Endothelial cell of umbilical vein (primary cell): ENCODE data around the gene NAA60. TPM values are rescaled to one million over a fixed set of nuclear protein-coding genes. Genes with fewer than 3 reads are reported as not detected.

Experiments
- Bru-seq: library from RNA; stranded (reverse); fragments of 400-500 nt; gene quantifications from one replicate; lab custom pipeline; 2021; lab: Mats Ljungman, UMichigan
- BruChase-seq, 2 experiments: library from RNA; stranded (reverse); fragments of 400-500 nt; gene quantifications; one replicate each; lab custom pipeline; 2021; lab: Mats Ljungman, UMichigan
- BruUV-seq: library from RNA; stranded (reverse); fragments of 400-500 nt; replicated peaks from 2 replicates; lab custom pipeline; 2021; lab: Mats Ljungman, UMichigan
- CTCF ChIA-PET: fragments of 300-600, 350-600 bp; sonication (Branson Sonifier 250); formaldehyde crosslinking; loops from one replicate; lab custom pipeline; 2021; ENCODE audit warnings: antibody characterized with exemption, inconsistent platforms; lab: Charles Lee
- POLR2A ChIA-PET: fragments of 300-600, 350-600 bp; sonication (Branson Sonifier 250); formaldehyde crosslinking; loops from one replicate; lab custom pipeline; 2021; ENCODE audit warnings: antibody characterized with exemption, inconsistent platforms; lab: Charles Lee
- DNase-seq: peaks from one replicate; pipeline ENCODE4 v3.0.0-alpha.2; 2011; ENCODE audit warnings: low read depth, low spot score
- FAIRE-seq: peaks from 2 replicates; lab custom pipeline; 2011; peaks lifted over from hg19 to GRCh38; lab: Jason Lieb, UNC
- H2AFZ ChIP-seq: 2 replicates; pipeline ENCODE4 v1.6.0; 2012; ENCODE audit warnings: low read depth, low read length, control low read depth, inconsistent platforms
- H3K27ac ChIP-seq: 2 replicates; pipeline ENCODE4 v1.5.1; 2011; ENCODE audit warnings: low read depth, mild to moderate bottlenecking, control low read depth, low read length, moderate library complexity; ENCODE audit not compliant: insufficient read depth
- H3K27me3 ChIP-seq, 2 experiments: 2 replicates each; pipeline versions ENCODE4 v1.6.0 to v1.6.1; 2011; ENCODE audit warnings: low read length in 2 of 2, mixed read lengths in 1 of 2; ENCODE audit not compliant: control insufficient read depth in 2 of 2, insufficient read depth in 2 of 2
- H3K36me3 ChIP-seq, 2 experiments: 2 replicates in 1 of 2; 3 replicates in 1 of 2; pipeline ENCODE4 v1.5.1; 2011; ENCODE audit warnings: low read length in 2 of 2, mild to moderate bottlenecking in 1 of 2, moderate library complexity in 1 of 2; ENCODE audit not compliant: control insufficient read depth in 2 of 2, insufficient read depth in 2 of 2; ENCODE audit errors: extremely low read depth in 1 of 2
- H3K4me1 ChIP-seq: 3 replicates; pipeline ENCODE4 v1.5.1; 2011; ENCODE audit warnings: mild to moderate bottlenecking, low read length; ENCODE audit not compliant: control insufficient read depth, insufficient read depth; ENCODE audit errors: extremely low read depth
- H3K4me2 ChIP-seq: 2 replicates; pipeline ENCODE4 v1.6.1; 2011; ENCODE audit warnings: low read length, control low read depth, mixed read lengths; ENCODE audit not compliant: insufficient read depth
- H3K4me3 ChIP-seq, 3 experiments: fragments of 200-600 bp in 1 of 3; sonication (generic), shearing (Covaris generic) in 1 of 3; replicated peaks in 1 of 3; 2 replicates each; pipeline ENCODE4 v1.5.1; 2011 to 2016; ENCODE audit warnings: control low read depth in 3 of 3, low read length in 3 of 3, mild to moderate bottlenecking in 2 of 3, inconsistent platforms in 1 of 3, low read depth in 1 of 3, moderate library complexity in 1 of 3; ENCODE audit not compliant: insufficient read depth in 1 of 3
- H3K79me2 ChIP-seq: 2 replicates; pipeline ENCODE4 v1.6.0; 2012; ENCODE audit warnings: low read length, inconsistent platforms; ENCODE audit not compliant: control insufficient read depth, insufficient read depth
- H3K9ac ChIP-seq: replicated peaks from 2 replicates; pipeline ENCODE3; 2011; ENCODE audit warnings: low read length, control low read depth; ENCODE audit not compliant: insufficient read depth; ENCODE audit errors: extremely low read depth
- H3K9me1 ChIP-seq: replicated peaks from 3 replicates; pipeline ENCODE4 v1.6.0; 2011; ENCODE audit warnings: mild to moderate bottlenecking, low read length; ENCODE audit not compliant: control insufficient read depth, insufficient read depth; ENCODE audit errors: extremely low read depth
- H3K9me3 ChIP-seq: replicated peaks from 2 replicates; pipeline ENCODE4 v1.5.1; 2012; ENCODE audit warnings: low read length, inconsistent platforms; ENCODE audit not compliant: control insufficient read depth, insufficient read depth
- H4K20me1 ChIP-seq: replicated peaks from 2 replicates; pipeline ENCODE3; 2011; ENCODE audit warnings: mild to moderate bottlenecking, low read length; ENCODE audit not compliant: control insufficient read depth, insufficient read depth; ENCODE audit errors: extremely low read depth
- JUN ChIP-seq: IDR thresholded peaks from 2 replicates; pipeline ENCODE4 v1.6.1; 2011; ENCODE audit warnings: borderline replicate concordance, low read depth; ENCODE audit not compliant: insufficient read length, insufficient read depth
- POLR2AphosphoS5 ChIP-seq: IDR thresholded peaks from 2 replicates; pipeline ENCODE4 v1.6.1; 2012; ENCODE audit warnings: low read depth, mild to moderate bottlenecking, control low read depth, low read length, moderate library complexity; ENCODE audit not compliant: insufficient read depth
- dilution Hi-C: fragments of 300-500 bp; cut with MboI; formaldehyde crosslinking; loops from one replicate; pipeline ENCODE4 v1.15.0; 2019; ENCODE audit warnings: low sequenced_read_pairs; ENCODE audit not compliant: extremely low pct_ligation_motif_present
- intact Hi-C: fragments of 100-400 bp; cut with micrococcal nuclease; formaldehyde crosslinking; loops from one replicate; pipeline ENCODE4 v1.10.0; 2022
- long read RNA-seq: library from polyadenylated mRNA; stranded (forward); transcript quantifications from one replicate; pipeline ENCODE4 v2.0.0, GENCODE V29; 2021
- polyA minus RNA-seq, 3 experiments: library from RNA; depleted of rRNA, polyadenylated mRNA; stranded (reverse); fragments of >200 nt; gene quantifications; 1 replicate in 1 of 3; 2 replicates in 2 of 3; pipeline ENCODE4 v1.2.3, GENCODE V29; 2011
- polyA plus RNA-seq, 4 experiments: library from polyadenylated mRNA; depleted of rRNA in 3 of 4; stranded (reverse) in 3 of 4; unstranded in 1 of 4; fragments of >200 nt; gene quantifications; 2 replicates each; pipeline versions ENCODE4 v1.2.1 to v1.2.3, GENCODE V29; 2011 to 2012; ENCODE audit warnings: missing spikeins in 1 of 4
- total RNA-seq: library from RNA; stranded (reverse); gene quantifications from 2 replicates; pipeline ENCODE4 v1.2.3, GENCODE V29; 2021

NAA60 gene
- total RNA-seq, result 42.9 and 45.7 TPM in 2 replicates
- polyA plus RNA-seq, result 22.1 and 24.0 TPM in 2 replicates
- 19.8 and 20.2 TPM in 2 replicates for polyA plus RNA-seq (2011; cell fraction: cytosol; rRNA removed)
- polyA plus RNA-seq (2011; cell fraction: nucleus; rRNA removed), result 20.0 and 25.7 TPM in 2 replicates
- polyA plus RNA-seq (2012), result 37.4 and 40.4 TPM in 2 replicates
- polyA minus RNA-seq, result 18.3 and 23.2 TPM in 2 replicates
- polyA minus RNA-seq (2011; cell fraction: cytosol; rRNA and poly(A)+ RNA removed), result 13.6 TPM
- 17.6 and 18.2 TPM in 2 replicates for polyA minus RNA-seq (2011; cell fraction: nucleus; rRNA and poly(A)+ RNA removed)
- percentile 60 among the genes with signal in this experiment for Bru-seq, nascent RNA
- BruChase-seq, experiment 1, labeled RNA remaining after a 6-hour chase, result percentile 91 among the genes with signal in this experiment
- BruChase-seq, experiment 2, labeled RNA remaining after a 2-hour chase, result percentile 91 among the genes with signal in this experiment
- long read RNA-seq, transcript NAA60-214 (6 exons, 2,931 nt), result minor isoform, 12 of 75 reads
- long read RNA-seq, transcript NAA60-229 (7 exons, 2,531 nt), result major isoform, 20 of 75 reads
- long read RNA-seq, transcript NAA60-203 (7 exons, 2,619 nt), result minor isoform, 12 of 75 reads
- long read RNA-seq, partial matches to known transcripts, result 7 of 75 reads
- long read RNA-seq, other reads (novel, unspliced or antisense), result 20 of 75 reads

GRCh38 chr16:3443108-3444031 lies at the start of gene NAA60, which contains the start of gene ZNF597:
TSS of gene NAA60 (plus strand) at chr16:3443680. CDS start at chr16:3476228, 32,548 bp downstream.
TSS of gene ZNF597 (minus strand) at chr16:3443504. CDS start at chr16:3443153, 351 bp downstream.
- TF ChIP-seq JUN (no peak), POLR2AphosphoS5 (peak; percentile 23)
- intact Hi-C loops, result loop anchor here (2.0 kb wide), 1 partner anchor 43 kb away; the partner anchor contains the start of genes ZNF174 and ZSCAN32
- FAIRE-seq, result peak; percentile 87
- peak within 1 kb of the TSS; percentile 86 for H3K4me2 ChIP-seq
- DNase-seq, result peak; percentile 90
- H2AFZ ChIP-seq, result peak within 1 kb of the TSS; percentile 50
- no peaks in the 10 kb centered on the region for H3K36me3 ChIP-seq
- H3K4me3 ChIP-seq, result peak within 1 kb of the TSS; percentile 57 to 78 (median 69)
- dilution Hi-C loops, result no loop called here
- H3K4me1 ChIP-seq, result peaks cover 3% of the 10 kb centered on the region
- peak within 1 kb of the TSS; percentile 92 for H3K27ac ChIP-seq
- peak within 1 kb of the TSS; percentile 96 for H3K9ac ChIP-seq
- no peaks in the 10 kb centered on the region for H3K27me3 ChIP-seq
- CTCF ChIA-PET, result interaction anchor here (1.0 to 2.9 kb wide), 4 partner anchors 14 to 412 kb away, joined by 3 to 16 read pairs (median 6); partner anchors contain the start of gene CLUAP1
- H3K9me3 ChIP-seq, result no peaks in the 10 kb centered on the region
- H3K9me1 ChIP-seq, result no peaks in the 10 kb centered on the region
- TSS peak; percentile 79 for BruUV-seq
- H3K79me2 ChIP-seq, result peaks cover 18% of the 10 kb centered on the region
- POLR2A ChIA-PET, result interaction anchor here (0.6 to 1.4 kb wide), 5 partner anchors 14 to 153 kb away, joined by 3 to 6 read pairs (median 5); partner anchors contain the start of genes ZNF174 and ZSCAN32
- no peaks in the 10 kb centered on the region for H4K20me1 ChIP-seq
